Vagina (tissue), 2 donors: ENCODE results near the gene SRD5A1. TPM values are rescaled to one million over a fixed set of nuclear protein-coding genes. Genes with fewer than 3 reads are reported as not detected.

Experiments used
- DNase-seq, 2 donors: peaks; one replicate each; pipeline ENCODE4 v3.0.0-alpha.2; 2017; ENCODE audit errors: extremely low spot score in 2 of 2
- H3K27ac ChIP-seq: fragments of 200-600 bp; sonication (generic); one replicate; pipeline ENCODE4 v1.5.1; 2019
- H3K27me3 ChIP-seq: fragments of 200-600 bp; sonication (generic); one replicate; pipeline ENCODE4 v1.5.1; 2019
- H3K36me3 ChIP-seq, 2 donors: fragments of 200-600 bp; sonication (generic); one replicate each; pipeline ENCODE4 v1.5.1; 2017 to 2019
- H3K4me1 ChIP-seq: fragments of 200-600 bp; sonication (generic); one replicate; pipeline ENCODE4 v1.5.1; 2019
- H3K4me3 ChIP-seq, 2 donors: fragments of 200-600 bp; sonication (generic); 1 replicate in 1 of 2; 2 replicates in 1 of 2; pipeline ENCODE4 v1.5.1; 2016 to 2019
- H3K9me3 ChIP-seq: fragments of 200-600 bp; sonication (generic); one replicate; pipeline ENCODE4 v1.5.1; 2019
- CTCF ChIP-seq, 3 experiments: fragments of 450-650 bp in 2 of 3; fragments of 200-600 bp in 1 of 3; sonication (generic) in 1 of 3; IDR thresholded peaks; one replicate each; pipeline ENCODE4 v1.5.1; 2017 to 2019; ENCODE audit warnings: antibody characterized with exemption in 3 of 3, mild to moderate bottlenecking in 2 of 3, moderate library complexity in 2 of 3
- POLR2A ChIP-seq, 2 donors: fragments of 450-650 bp; IDR thresholded peaks; one replicate each; pipeline ENCODE4 v1.6.1; 2017; ENCODE audit warnings: antibody characterized with exemption in 2 of 2, mild to moderate bottlenecking in 2 of 2, moderate library complexity in 2 of 2
- POLR2AphosphoS5 ChIP-seq, 2 donors: sonication (generic); formaldehyde crosslinking; IDR thresholded peaks; one replicate each; pipeline ENCODE4 v1.9.0; 2017; ENCODE audit warnings: antibody characterized with exemption in 2 of 2, mild to moderate bottlenecking in 2 of 2, low read depth in 1 of 2; ENCODE audit not compliant: insufficient read depth in 1 of 2
- intact Hi-C: fragments of 100-400 bp; cut with DNase I; formaldehyde crosslinking; loops from one replicate; pipeline ENCODE4 v1.15.1; 2023
- total RNA-seq: library from RNA; depleted of rRNA; stranded (reverse); fragments of >200 nt; gene quantifications from one replicate; pipeline ENCODE4 v1.2.3, GENCODE V29; 2016

The SRD5A1 gene
- total RNA-seq, 1 donor from 2014 or later, result 45.4 TPM

DNA sequence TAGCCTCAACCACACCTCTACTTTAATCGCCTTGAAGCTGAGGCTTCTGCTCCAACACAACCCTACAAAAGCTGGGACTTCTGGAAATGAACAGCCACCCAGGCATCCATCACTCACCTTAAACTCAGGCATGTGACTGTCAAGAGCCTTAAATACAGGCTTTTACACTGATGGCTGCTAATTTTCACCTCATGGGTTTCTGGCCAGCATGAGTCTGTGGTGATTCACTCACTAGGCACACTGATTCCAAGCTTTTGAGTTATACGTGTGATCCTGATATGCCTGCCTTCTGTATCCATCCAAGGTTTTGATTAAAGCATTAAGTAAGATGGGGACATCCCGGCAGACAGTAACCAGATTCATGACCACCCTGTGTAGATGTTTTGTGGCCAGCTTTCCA is 9.3 kb upstream of the SRD5A1 start:
- no peak for DNase-seq
- Histone ChIP-seq H3K27ac (no peak overlapping the region), H3K4me3 (no peak overlapping the region), H3K27me3 (no peaks in the 10 kb centered on the region), H3K36me3 (peaks cover 0 to 62% of the 10 kb centered on the region in 2 donors), H3K4me1 (peaks cover 6% of the 10 kb centered on the region), H3K9me3 (no peaks in the 10 kb centered on the region)
- TF ChIP-seq CTCF (IDR thresholded peaks at IDR 0.05), result no peak
- no peak for TF ChIP-seq POLR2A (IDR thresholded peaks at IDR 0.05)
- no peak for TF ChIP-seq POLR2AphosphoS5 (IDR thresholded peaks at IDR 0.05; ENCODE audit: insufficient read depth in 1 of 2, low read depth in 1 of 2)
- intact Hi-C loops, result no loop called here

DNA sequence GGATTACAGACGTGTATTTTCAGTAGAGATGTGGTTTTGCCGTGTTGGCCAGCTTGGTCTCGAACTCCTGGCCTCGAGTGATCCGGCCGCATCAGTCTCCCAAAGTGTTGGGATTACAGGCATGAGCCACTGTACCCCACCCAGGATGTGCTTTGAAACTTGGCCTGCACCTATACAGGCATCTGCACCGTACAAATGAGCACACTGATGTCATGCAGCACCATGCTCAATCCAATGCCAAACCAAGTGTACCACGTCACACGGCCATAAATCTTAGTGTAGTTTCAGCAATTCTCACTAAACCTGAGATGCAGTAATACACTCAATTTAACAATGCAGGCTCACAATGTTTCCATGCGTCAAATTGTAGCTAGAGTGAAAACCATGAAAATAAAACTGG is 6.7 kb upstream of the SRD5A1 start:
- H3K27ac ChIP-seq, result no peak overlapping the region
- intact Hi-C loops, result no loop called here
- DNase-seq, result no peak
- peaks cover 16% of the 10 kb centered on the region for H3K4me1 ChIP-seq
- TF ChIP-seq POLR2AphosphoS5 (IDR thresholded peaks at IDR 0.05; ENCODE audit: insufficient read depth in 1 of 2, low read depth in 1 of 2) (no peak), POLR2A (IDR thresholded peaks at IDR 0.05) (no peak), CTCF (IDR thresholded peaks at IDR 0.05) (no peak)
- no peaks in the 10 kb centered on the region for H3K9me3 ChIP-seq
- no peaks in the 10 kb centered on the region for H3K27me3 ChIP-seq
- no peak overlapping the region for H3K4me3 ChIP-seq
- H3K36me3 ChIP-seq, result peaks cover 0 to 52% of the 10 kb centered on the region in 2 donors

DNA sequence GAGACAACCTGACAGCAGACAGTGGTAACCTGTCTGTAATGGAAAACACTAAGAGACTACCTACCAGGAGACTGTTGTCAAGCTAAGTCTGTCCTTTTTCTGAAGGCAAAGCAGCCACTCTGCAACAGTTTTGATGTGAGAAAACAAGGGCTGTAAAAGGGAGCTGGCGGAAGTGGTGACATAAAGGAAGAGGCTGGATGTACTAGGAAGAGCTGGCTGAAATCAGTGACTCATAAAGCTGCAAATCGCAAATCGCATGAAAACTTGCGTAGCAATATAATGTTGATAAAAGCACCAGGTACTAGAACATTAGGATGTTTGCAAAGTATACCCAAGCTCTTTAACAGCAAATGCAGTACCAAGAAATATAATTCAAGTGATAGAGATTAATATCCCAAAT is 1.8 kb upstream of the SRD5A1 start:
- Histone ChIP-seq H3K4me3 (no peak overlapping the region), H3K36me3 (peaks cover 0 to 18% of the 10 kb centered on the region in 2 donors), H3K27ac (no peak overlapping the region), H3K9me3 (no peaks in the 10 kb centered on the region), H3K4me1 (peaks cover 48% of the 10 kb centered on the region), H3K27me3 (no peaks in the 10 kb centered on the region)
- DNase-seq, result no peak
- intact Hi-C loops, result no loop called here
- TF ChIP-seq CTCF (IDR thresholded peaks at IDR 0.05), result no peak
- no peak for TF ChIP-seq POLR2A (IDR thresholded peaks at IDR 0.05)
- no peak for TF ChIP-seq POLR2AphosphoS5 (IDR thresholded peaks at IDR 0.05; ENCODE audit: insufficient read depth in 1 of 2, low read depth in 1 of 2)

DNA sequence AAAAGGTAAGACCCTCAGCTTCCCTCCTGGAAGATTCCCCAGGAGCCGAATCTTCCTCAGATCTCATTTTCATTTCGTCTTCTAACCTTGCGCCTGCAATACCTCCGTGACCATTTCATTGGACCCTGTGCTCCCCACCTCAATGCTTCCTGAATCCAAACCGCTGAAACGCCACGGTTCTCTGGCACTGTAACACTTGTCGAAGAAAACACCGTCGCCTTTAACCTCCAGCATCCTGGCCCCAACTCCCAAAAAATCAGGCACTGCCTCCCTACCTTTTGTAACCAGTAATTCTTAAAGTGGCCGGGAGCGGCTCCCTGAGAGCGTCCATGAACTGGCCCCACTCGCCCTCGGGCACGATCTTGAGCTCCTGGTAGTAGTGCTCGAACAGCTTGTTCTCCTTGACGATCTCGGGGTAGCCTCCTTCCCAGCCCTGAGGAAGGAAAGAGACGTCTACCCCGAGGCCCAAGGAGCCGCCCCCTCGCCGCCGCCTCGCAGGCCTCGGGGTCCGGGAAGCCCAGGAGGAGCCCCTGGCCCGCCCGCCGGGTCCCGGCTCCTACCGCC is 834 bp upstream of the SRD5A1 start:
- TF ChIP-seq CTCF (IDR thresholded peaks at IDR 0.05) (no peak), POLR2AphosphoS5 (IDR thresholded peaks at IDR 0.05; ENCODE audit: insufficient read depth in 1 of 2, low read depth in 1 of 2) (no peak), POLR2A (IDR thresholded peaks at IDR 0.05) (no peak)
- Histone ChIP-seq H3K4me3 (peak overlapping the region; percentile 72 to 81), H3K27ac (peak overlapping the region; percentile 89), H3K36me3 (peaks cover 0 to 18% of the 10 kb centered on the region in 2 donors), H3K27me3 (no peaks in the 10 kb centered on the region), H3K9me3 (no peaks in the 10 kb centered on the region), H3K4me1 (peaks cover 52% of the 10 kb centered on the region)
- DNase-seq, result no peak
- intact Hi-C loops, result no loop called here

DNA sequence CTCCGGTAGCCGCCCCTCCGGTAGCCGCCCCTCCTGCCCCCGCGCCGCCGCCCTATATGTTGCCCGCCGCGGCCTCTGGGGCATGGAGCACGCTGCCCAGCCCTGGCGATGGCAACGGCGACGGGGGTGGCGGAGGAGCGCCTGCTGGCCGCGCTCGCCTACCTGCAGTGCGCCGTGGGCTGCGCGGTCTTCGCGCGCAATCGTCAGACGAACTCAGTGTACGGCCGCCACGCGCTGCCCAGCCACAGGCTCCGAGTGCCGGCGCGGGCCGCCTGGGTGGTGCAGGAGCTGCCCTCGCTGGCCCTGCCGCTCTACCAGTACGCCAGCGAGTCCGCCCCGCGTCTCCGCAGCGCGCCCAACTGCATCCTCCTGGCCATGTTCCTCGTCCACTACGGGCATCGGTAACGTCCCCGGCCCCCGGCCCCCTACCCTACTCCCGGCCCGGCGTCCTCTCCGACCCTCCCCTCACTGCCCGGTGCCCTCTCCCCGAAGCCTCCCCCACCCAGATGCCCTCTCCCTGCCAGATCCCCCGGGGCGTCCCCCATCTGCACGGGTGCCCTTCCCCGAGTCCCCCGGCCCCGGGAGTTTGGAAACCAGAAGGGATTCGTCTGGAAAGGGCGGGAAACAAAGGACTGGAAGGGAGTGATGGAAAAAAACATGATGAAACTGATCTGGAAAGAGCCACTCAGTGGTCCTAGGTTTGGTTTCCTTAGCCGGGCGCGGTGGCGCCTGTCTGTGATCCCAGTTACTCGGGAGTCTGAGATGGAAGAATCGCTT is 417 bp downstream of the SRD5A1 start:
- intact Hi-C loops, result loop anchor here (1.0 kb wide), 1 partner anchor 81 kb away; no protein-coding TSS in a partner anchor
- Histone ChIP-seq H3K36me3 (peaks cover 0 to 15% of the 10 kb centered on the region in 2 donors), H3K4me1 (peaks cover 54% of the 10 kb centered on the region), H3K9me3 (no peaks in the 10 kb centered on the region), H3K27ac (peak overlapping the region; percentile 89), H3K4me3 (peak overlapping the region; percentile 72 to 81), H3K27me3 (no peaks in the 10 kb centered on the region)
- DNase-seq, result no peak
- TF ChIP-seq POLR2AphosphoS5 (IDR thresholded peaks at IDR 0.05; ENCODE audit: insufficient read depth in 1 of 2, low read depth in 1 of 2), result peak in 1 of 2 donors; percentile 56
- no peak for TF ChIP-seq CTCF (IDR thresholded peaks at IDR 0.05)
- TF ChIP-seq POLR2A (IDR thresholded peaks at IDR 0.05), result no peak
